Measurements from ENCODE around the gene STIM2.

DNA sequence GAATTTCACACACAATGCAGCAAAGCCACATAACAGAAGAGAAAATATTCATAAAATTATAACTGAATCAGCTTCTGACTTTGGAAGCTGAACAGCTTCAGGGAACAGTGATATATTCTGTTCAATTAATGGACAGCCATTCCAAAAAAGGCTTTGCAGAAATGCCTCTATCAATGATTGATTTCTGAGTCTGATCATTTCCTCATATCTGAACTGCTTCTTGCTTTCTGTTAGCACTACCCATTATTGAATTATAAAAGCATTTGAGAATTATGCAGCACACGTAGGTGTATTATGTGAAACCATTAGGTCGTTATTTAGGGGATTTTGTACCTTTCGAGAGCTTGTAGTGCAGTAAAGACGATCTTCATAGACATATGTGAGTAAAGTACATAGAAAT is 159.6 kb downstream of the STIM2 start:
- TF ChIP-seq POLR2A (IDR thresholded peaks at IDR 0.05): no peak
- TF ChIP-seq, protein P1, sequence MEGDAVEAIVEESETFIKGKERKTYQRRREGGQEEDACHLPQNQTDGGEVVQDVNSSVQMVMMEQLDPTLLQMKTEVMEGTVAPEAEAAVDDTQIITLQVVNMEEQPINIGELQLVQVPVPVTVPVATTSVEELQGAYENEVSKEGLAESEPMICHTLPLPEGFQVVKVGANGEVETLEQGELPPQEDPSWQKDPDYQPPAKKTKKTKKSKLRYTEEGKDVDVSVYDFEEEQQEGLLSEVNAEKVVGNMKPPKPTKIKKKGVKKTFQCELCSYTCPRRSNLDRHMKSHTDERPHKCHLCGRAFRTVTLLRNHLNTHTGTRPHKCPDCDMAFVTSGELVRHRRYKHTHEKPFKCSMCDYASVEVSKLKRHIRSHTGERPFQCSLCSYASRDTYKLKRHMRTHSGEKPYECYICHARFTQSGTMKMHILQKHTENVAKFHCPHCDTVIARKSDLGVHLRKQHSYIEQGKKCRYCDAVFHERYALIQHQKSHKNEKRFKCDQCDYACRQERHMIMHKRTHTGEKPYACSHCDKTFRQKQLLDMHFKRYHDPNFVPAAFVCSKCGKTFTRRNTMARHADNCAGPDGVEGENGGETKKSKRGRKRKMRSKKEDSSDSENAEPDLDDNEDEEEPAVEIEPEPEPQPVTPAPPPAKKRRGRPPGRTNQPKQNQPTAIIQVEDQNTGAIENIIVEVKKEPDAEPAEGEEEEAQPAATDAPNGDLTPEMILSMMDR (IDR thresholded peaks at IDR 0.05): no peak

Measured in esophagus squamous epithelium (tissue), 4 donors.